Measurements from ENCODE around the gene EML1.

DNA sequence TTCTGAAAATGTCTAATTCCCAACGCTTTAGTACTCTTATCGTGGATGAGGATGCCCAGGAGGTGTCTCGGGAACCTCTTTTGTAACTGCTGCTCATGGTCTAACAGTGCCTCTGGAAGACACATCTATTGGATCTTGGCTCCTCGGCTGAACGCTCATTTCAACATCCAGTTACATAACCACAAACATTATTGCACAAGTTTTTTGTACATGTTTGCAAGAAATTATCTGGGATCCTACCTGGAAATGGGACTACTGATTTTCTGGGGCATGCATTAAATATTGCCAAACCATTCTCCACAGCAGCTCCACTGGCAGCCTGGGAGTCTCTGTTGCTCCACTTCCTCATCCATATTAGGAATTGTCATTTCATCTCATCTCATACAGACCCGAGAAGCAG lies 154.5 kb downstream of the EML1 start:
- TF ChIP-seq, protein P1, sequence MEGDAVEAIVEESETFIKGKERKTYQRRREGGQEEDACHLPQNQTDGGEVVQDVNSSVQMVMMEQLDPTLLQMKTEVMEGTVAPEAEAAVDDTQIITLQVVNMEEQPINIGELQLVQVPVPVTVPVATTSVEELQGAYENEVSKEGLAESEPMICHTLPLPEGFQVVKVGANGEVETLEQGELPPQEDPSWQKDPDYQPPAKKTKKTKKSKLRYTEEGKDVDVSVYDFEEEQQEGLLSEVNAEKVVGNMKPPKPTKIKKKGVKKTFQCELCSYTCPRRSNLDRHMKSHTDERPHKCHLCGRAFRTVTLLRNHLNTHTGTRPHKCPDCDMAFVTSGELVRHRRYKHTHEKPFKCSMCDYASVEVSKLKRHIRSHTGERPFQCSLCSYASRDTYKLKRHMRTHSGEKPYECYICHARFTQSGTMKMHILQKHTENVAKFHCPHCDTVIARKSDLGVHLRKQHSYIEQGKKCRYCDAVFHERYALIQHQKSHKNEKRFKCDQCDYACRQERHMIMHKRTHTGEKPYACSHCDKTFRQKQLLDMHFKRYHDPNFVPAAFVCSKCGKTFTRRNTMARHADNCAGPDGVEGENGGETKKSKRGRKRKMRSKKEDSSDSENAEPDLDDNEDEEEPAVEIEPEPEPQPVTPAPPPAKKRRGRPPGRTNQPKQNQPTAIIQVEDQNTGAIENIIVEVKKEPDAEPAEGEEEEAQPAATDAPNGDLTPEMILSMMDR (conservative IDR thresholded peaks at IDR 0.05): no peak
- no peak for TF ChIP-seq ZFX (IDR thresholded peaks at IDR 0.05)

All from C4-2B (cell line).